ENCODE results near the gene PHYHD1. TPM values are rescaled to one million over a fixed set of nuclear protein-coding genes. Genes with fewer than 3 reads are reported as not detected.

PHYHD1 gene
- total and polyA plus RNA-seq, 2 of the 13 experiments (the other 11 are each of a cell fraction or from before 2014, with no cell fraction given): 10.6 to 25.3 TPM

DNA sequence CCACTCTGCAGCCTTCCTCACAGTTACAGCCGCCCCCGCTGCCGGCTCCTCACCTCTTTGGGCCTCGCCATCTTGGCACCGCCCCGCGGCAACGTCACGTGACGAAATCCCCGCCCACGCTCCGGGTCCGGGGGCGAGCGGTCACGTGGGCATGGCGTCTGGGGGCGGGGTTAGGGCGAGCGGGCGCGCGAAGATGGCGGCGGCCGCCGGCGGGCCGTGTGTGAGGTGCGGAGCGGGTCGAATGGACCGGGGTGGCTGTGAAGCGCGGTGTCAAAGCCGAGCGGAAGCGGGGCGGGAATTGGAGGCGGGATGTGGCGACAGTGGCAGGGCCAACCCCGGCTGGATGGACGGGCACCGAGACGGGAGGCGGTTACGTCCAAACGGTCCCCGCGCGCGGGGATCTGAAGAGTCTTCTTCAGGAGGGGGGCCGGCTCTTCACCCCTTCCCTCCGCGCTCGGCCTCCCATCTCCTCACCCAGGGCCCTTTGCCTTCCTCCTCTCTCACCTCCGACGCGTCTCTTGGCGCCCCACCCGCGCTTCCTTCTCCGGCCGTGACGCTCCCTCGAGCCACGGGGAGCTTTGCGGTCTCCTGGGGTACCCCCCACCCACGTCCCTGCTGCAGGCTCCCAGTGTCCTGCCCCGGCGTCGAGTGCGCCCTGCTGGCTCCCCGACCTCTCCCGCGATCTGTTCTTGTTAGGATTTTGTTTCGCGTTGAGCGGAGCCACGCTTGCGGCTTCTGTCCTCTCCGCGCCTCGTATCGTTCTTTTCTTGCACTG lies 26.9 kb downstream of the PHYHD1 start, which contains the start of the genes DOLK and NUP188 (continued):
- TF ChIP-seq, protein P1, sequence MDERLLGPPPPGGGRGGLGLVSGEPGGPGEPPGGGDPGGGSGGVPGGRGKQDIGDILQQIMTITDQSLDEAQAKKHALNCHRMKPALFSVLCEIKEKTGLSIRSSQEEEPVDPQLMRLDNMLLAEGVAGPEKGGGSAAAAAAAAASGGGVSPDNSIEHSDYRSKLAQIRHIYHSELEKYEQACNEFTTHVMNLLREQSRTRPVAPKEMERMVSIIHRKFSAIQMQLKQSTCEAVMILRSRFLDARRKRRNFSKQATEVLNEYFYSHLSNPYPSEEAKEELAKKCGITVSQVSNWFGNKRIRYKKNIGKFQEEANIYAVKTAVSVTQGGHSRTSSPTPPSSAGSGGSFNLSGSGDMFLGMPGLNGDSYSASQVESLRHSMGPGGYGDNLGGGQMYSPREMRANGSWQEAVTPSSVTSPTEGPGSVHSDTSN (CRISPR knock-in tag; IDR thresholded peaks at IDR 0.05): no peak
- TF ChIP-seq SETDB1 (CRISPR knock-in tag; IDR thresholded peaks at IDR 0.05; ENCODE audit: borderline replicate concordance) (no peak), SIN3B (IDR thresholded peaks at IDR 0.05; ENCODE audit: low read length) (peak; percentile 66; the same call in 1 of the 2 replicates), ZNF670 (CRISPR knock-in tag; IDR thresholded peaks at IDR 0.05; ENCODE audit: borderline replicate concordance) (peak; percentile 88), ZNF253 (CRISPR knock-in tag; IDR thresholded peaks at IDR 0.05; ENCODE audit: borderline replicate concordance) (no peak), ZNF235 (CRISPR knock-in tag; IDR thresholded peaks at IDR 0.05; ENCODE audit: borderline replicate concordance) (peak; percentile 25; the same call in 1 of the 2 replicates), ZNF615 (CRISPR knock-in tag; IDR thresholded peaks at IDR 0.05; ENCODE audit: borderline replicate concordance) (no peak), REXO4 (CRISPR knock-in tag; IDR thresholded peaks at IDR 0.05; ENCODE audit: borderline replicate concordance) (no peak), PRMT3 (CRISPR knock-in tag; IDR thresholded peaks at IDR 0.05; ENCODE audit: borderline replicate concordance, low read depth) (no peak), ZNF547 (CRISPR knock-in tag; IDR thresholded peaks at IDR 0.05) (0 out of 2 replicates have a peak, but pooled peaks have one; percentile 48), DMAP1 (CRISPR knock-in tag; IDR thresholded peaks at IDR 0.05) (peak; percentile 83), ZNF616 (CRISPR knock-in tag; IDR thresholded peaks at IDR 0.05; ENCODE audit: low read depth) (no peak), ZNF3 (CRISPR knock-in tag; IDR thresholded peaks at IDR 0.05) (no peak)
- TF ChIP-seq, protein P2, sequence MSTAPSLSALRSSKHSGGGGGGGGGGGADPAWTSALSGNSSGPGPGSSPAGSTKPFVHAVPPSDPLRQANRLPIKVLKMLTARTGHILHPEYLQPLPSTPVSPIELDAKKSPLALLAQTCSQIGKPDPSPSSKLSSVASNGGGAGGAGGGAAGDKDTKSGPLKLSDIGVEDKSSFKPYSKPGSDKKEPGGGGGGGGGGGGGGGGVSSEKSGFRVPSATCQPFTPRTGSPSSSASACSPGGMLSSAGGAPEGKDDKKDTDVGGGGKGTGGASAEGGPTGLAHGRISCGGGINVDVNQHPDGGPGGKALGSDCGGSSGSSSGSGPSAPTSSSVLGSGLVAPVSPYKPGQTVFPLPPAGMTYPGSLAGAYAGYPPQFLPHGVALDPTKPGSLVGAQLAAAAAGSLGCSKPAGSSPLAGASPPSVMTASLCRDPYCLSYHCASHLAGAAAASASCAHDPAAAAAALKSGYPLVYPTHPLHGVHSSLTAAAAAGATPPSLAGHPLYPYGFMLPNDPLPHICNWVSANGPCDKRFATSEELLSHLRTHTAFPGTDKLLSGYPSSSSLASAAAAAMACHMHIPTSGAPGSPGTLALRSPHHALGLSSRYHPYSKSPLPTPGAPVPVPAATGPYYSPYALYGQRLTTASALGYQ (CRISPR knock-in tag; IDR thresholded peaks at IDR 0.05): no peak
- TF ChIP-seq, protein P3, sequence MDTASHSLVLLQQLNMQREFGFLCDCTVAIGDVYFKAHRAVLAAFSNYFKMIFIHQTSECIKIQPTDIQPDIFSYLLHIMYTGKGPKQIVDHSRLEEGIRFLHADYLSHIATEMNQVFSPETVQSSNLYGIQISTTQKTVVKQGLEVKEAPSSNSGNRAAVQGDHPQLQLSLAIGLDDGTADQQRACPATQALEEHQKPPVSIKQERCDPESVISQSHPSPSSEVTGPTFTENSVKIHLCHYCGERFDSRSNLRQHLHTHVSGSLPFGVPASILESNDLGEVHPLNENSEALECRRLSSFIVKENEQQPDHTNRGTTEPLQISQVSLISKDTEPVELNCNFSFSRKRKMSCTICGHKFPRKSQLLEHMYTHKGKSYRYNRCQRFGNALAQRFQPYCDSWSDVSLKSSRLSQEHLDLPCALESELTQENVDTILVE (CRISPR knock-in tag; IDR thresholded peaks at IDR 0.05): no peak; the same call in 1 of the 2 replicates
- TF ChIP-seq, protein P4, sequence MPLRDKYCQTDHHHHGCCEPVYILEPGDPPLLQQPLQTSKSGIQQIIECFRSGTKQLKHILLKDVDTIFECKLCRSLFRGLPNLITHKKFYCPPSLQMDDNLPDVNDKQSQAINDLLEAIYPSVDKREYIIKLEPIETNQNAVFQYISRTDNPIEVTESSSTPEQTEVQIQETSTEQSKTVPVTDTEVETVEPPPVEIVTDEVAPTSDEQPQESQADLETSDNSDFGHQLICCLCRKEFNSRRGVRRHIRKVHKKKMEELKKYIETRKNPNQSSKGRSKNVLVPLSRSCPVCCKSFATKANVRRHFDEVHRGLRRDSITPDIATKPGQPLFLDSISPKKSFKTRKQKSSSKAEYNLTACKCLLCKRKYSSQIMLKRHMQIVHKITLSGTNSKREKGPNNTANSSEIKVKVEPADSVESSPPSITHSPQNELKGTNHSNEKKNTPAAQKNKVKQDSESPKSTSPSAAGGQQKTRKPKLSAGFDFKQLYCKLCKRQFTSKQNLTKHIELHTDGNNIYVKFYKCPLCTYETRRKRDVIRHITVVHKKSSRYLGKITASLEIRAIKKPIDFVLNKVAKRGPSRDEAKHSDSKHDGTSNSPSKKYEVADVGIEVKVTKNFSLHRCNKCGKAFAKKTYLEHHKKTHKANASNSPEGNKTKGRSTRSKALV (CRISPR knock-in tag; IDR thresholded peaks at IDR 0.05): 0 out of 2 replicates have a peak, but pooled peaks have one; percentile 24
- TF ChIP-seq, protein P5, sequence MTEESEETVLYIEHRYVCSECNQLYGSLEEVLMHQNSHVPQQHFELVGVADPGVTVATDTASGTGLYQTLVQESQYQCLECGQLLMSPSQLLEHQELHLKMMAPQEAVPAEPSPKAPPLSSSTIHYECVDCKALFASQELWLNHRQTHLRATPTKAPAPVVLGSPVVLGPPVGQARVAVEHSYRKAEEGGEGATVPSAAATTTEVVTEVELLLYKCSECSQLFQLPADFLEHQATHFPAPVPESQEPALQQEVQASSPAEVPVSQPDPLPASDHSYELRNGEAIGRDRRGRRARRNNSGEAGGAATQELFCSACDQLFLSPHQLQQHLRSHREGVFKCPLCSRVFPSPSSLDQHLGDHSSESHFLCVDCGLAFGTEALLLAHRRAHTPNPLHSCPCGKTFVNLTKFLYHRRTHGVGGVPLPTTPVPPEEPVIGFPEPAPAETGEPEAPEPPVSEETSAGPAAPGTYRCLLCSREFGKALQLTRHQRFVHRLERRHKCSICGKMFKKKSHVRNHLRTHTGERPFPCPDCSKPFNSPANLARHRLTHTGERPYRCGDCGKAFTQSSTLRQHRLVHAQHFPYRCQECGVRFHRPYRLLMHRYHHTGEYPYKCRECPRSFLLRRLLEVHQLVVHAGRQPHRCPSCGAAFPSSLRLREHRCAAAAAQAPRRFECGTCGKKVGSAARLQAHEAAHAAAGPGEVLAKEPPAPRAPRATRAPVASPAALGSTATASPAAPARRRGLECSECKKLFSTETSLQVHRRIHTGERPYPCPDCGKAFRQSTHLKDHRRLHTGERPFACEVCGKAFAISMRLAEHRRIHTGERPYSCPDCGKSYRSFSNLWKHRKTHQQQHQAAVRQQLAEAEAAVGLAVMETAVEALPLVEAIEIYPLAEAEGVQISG (CRISPR knock-in tag; IDR thresholded peaks at IDR 0.05): peak; percentile 83; the same call in 1 of the 2 replicates
- TF ChIP-seq, protein P6, sequence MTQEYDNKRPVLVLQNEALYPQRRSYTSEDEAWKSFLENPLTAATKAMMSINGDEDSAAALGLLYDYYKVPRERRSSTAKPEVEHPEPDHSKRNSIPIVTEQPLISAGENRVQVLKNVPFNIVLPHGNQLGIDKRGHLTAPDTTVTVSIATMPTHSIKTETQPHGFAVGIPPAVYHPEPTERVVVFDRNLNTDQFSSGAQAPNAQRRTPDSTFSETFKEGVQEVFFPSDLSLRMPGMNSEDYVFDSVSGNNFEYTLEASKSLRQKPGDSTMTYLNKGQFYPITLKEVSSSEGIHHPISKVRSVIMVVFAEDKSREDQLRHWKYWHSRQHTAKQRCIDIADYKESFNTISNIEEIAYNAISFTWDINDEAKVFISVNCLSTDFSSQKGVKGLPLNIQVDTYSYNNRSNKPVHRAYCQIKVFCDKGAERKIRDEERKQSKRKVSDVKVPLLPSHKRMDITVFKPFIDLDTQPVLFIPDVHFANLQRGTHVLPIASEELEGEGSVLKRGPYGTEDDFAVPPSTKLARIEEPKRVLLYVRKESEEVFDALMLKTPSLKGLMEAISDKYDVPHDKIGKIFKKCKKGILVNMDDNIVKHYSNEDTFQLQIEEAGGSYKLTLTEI (CRISPR knock-in tag; conservative IDR thresholded peaks at IDR 0.05): no peak
